Measurements from ENCODE around the gene UCN2. TPM values are rescaled to one million over a fixed set of nuclear protein-coding genes. Genes with fewer than 3 reads are reported as not detected.

The UCN2 gene
- total and polyA plus RNA-seq, 9 of the 15 experiments (the other 6 are each of a cell fraction or from before 2014, with no cell fraction given): 0.08 to 0.11 TPM; not detected in 7

- Histone ChIP-seq H3K36me3 (ENCODE audit: control insufficient read depth, insufficient read depth, low read length) (peaks cover 29% of the 10 kb centered on the region; the same call in 2 of the 3 replicates), H3K9ac (ENCODE audit: insufficient read depth in 1 of 2, low read depth in 2 of 2, low read length in 2 of 2) (peak within 1 kb of the TSS in 1 of 2 experiments; percentile 61; a peak in 1 of 4 replicates), H3K27ac (ENCODE audit: extremely low read depth, low read depth, low read length) (peak within 1 kb of the TSS; percentile 39; the same call in 2 of the 3 replicates), H2AFZ (ENCODE audit: low read depth, low read length) (no peak within 1 kb of the TSS), H4K20me1 (replicated peaks; ENCODE audit: control insufficient read depth, insufficient read depth, low read length) (no peaks in the 10 kb centered on the region), H3K4me1 (replicated peaks in 1 of 2; ENCODE audit: control insufficient read depth in 2 of 2, insufficient read depth in 2 of 2, low read length in 2 of 2) (peaks cover 12 to 48% of the 10 kb centered on the region in 2 experiments; a peak in 4 of 5 replicates), H3K4me2 (ENCODE audit: insufficient read depth, low read length) (peak within 1 kb of the TSS; percentile 8; the same call in 1 of the 2 replicates), H3K79me2 (ENCODE audit: control insufficient read depth, insufficient read depth, low read length) (no peaks in the 10 kb centered on the region), H3K9me3 (replicated peaks; ENCODE audit: control insufficient read depth, insufficient read depth, low read depth, low read length) (no peaks in the 10 kb centered on the region), H3K9me1 (ENCODE audit: control insufficient read depth, insufficient read depth, low read length) (no peaks in the 10 kb centered on the region), H3K4me3 (no peak within 1 kb of the TSS), H3K27me3 (ENCODE audit: control insufficient read depth in 2 of 2, insufficient read depth in 2 of 2, low read length in 2 of 2) (peaks cover 0 to 19% of the 10 kb centered on the region in 2 experiments; a peak in 3 of 5 replicates)
- peak in 1 of 4 experiments; percentile 57 for DNase-seq (ENCODE audit: extremely low read depth in 1 of 4, low spot score in 3 of 4)
- ChIA-PET POLR2A (interaction anchor here (0.5 kb wide), 1 partner anchor 277 kb away, joined by 3 read pairs; no protein-coding TSS in a partner anchor), CTCF (ENCODE audit: low intra/inter-chr PET ratio) (no interaction called here)
- 0 out of 2 replicates have a peak, but pooled peaks have one; percentile 21 for TF ChIP-seq ZBTB7A (IDR thresholded peaks at IDR 0.05; ENCODE audit: borderline replicate concordance, control insufficient read depth, low read depth, low read length)
- TF ChIP-seq THRB (CRISPR knock-in tag; conservative IDR thresholded peaks at IDR 0.05): no peak
- in situ Hi-C loops (cut with MboI): no loop called here
- no TSS peak for BruUV-seq (replicated peaks)
- ATAC-seq: no peak
- intact Hi-C loops (cut with micrococcal nuclease): no loop called here
- 9% methylated on average over 13 of the region's 35 CpGs for WGBS (ENCODE audit: insufficient coverage, low coverage, missing lambda C conversion rate)
- FAIRE-seq: no peak
Measured at GRCh38 chr3:48595075-48595525, 31.5 kb upstream of the UCN2 start, which contains the start of gene COL7A1. COL7A1 (minus strand) TSS chr3:48595329; CDS start chr3:48595159, 170 bp downstream.

Data from K562 (cell line).